DOHH2 (cell line): ENCODE measurements around the gene EZR.

Experiments
- H3F3A ChIP-seq: fragments of 200-600 bp; sonication (generic), shearing (Covaris generic); 2 replicates; pipeline ENCODE4 v1.6.0; 2016; ENCODE audit warnings: antibody characterized with exemption, mild to moderate bottlenecking; ENCODE audit not compliant: control insufficient read depth, insufficient read depth
- H3K27ac ChIP-seq: fragments of 200-600 bp; sonication (generic); 2 replicates; pipeline ENCODE4 v1.5.1; 2014; ENCODE audit warnings: low read depth, mild to moderate bottlenecking, low read length, moderate library complexity
- H3K27me3 ChIP-seq: fragments of 200-600 bp; sonication (generic); 2 replicates; pipeline ENCODE4 v1.6.1; 2014; ENCODE audit warnings: mild to moderate bottlenecking, low read length, mixed read lengths; ENCODE audit not compliant: control insufficient read depth
- H3K36me3 ChIP-seq: fragments of 200-600 bp; sonication (generic); 2 replicates; pipeline ENCODE4 v1.6.1; 2014; ENCODE audit warnings: mild to moderate bottlenecking, low read length, moderate library complexity, mixed read lengths; ENCODE audit not compliant: control insufficient read depth
- H3K4me1 ChIP-seq: fragments of 200-600 bp; sonication (generic); 2 replicates; pipeline ENCODE4 v1.6.1; 2014; ENCODE audit warnings: mild to moderate bottlenecking, low read length, mixed read lengths; ENCODE audit not compliant: control insufficient read depth
- H3K4me2 ChIP-seq: fragments of 200-600 bp; sonication (generic); 2 replicates; pipeline ENCODE4 v1.6.0; 2014; ENCODE audit warnings: mild to moderate bottlenecking, low read length, moderate library complexity
- H3K4me3 ChIP-seq: fragments of 200-600 bp; sonication (generic); 2 replicates; pipeline ENCODE4 v1.5.1; 2014; ENCODE audit warnings: mild to moderate bottlenecking, low read length, mixed read lengths
- H3K79me2 ChIP-seq: fragments of 200-600 bp; sonication (generic); 2 replicates; pipeline ENCODE4 v1.6.1; 2014; ENCODE audit warnings: mild to moderate bottlenecking, low read length, mixed read lengths; ENCODE audit not compliant: control insufficient read depth
- H3K9me2 ChIP-seq: fragments of 200-600 bp; sonication (generic); replicated peaks from 2 replicates; pipeline ENCODE4 v1.6.1; 2014; ENCODE audit warnings: mild to moderate bottlenecking, low read length, mixed read lengths; ENCODE audit not compliant: control insufficient read depth
- H3K9me3 ChIP-seq: fragments of 200-600 bp; sonication (generic); 2 replicates; pipeline ENCODE4 v1.6.1; 2014; ENCODE audit warnings: antibody characterized with exemption, low read length, mixed read lengths; ENCODE audit not compliant: control insufficient read depth, insufficient read depth
- H4K20me1 ChIP-seq: fragments of 200-600 bp; sonication (generic); 2 replicates; pipeline ENCODE4 v1.6.0; 2014; ENCODE audit warnings: low read depth, mild to moderate bottlenecking, antibody characterized with exemption, low read length, moderate library complexity; ENCODE audit not compliant: control insufficient read depth, insufficient read depth
- CTCF ChIP-seq: fragments of 200-600 bp; sonication (generic); IDR thresholded peaks from one replicate; pipeline ENCODE4 v1.5.1; 2014; ENCODE audit warnings: antibody characterized with exemption, mild to moderate bottlenecking, low read depth, low read length; ENCODE audit not compliant: poor library complexity, severe bottlenecking
- EZH2phosphoT487 ChIP-seq: fragments of 200-600 bp; sonication (generic); IDR thresholded peaks from 2 replicates; pipeline ENCODE4 v1.6.1; 2017; ENCODE audit warnings: borderline replicate concordance, mild to moderate bottlenecking, antibody characterized with exemption, low read length, moderate library complexity, mixed read lengths

Gene EZR

GRCh38 chr6:158785036-158785435 is 34.1 kb downstream of the EZR start:
- no peak overlapping the region for H3K27ac ChIP-seq
- no peak overlapping the region for H3K4me2 ChIP-seq
- H3K27me3 ChIP-seq = no peaks in the 10 kb centered on the region
- H3K4me3 ChIP-seq = no peak overlapping the region
- TF ChIP-seq CTCF = no peak
- TF ChIP-seq EZH2phosphoT487 = no peak
- H3K4me1 ChIP-seq = 0 out of 2 replicates have a peak, but pooled peaks cover 5% of the 10 kb centered on the region
- peaks cover 35% of the 10 kb centered on the region for H3F3A ChIP-seq
- no peaks in the 10 kb centered on the region for H3K9me3 ChIP-seq
- peaks cover 100% of the 10 kb centered on the region for H3K36me3 ChIP-seq
- H3K9me2 ChIP-seq = no peaks in the 10 kb centered on the region
- peaks cover 100% of the 10 kb centered on the region for H3K79me2 ChIP-seq
- peaks cover 62% of the 10 kb centered on the region for H4K20me1 ChIP-seq

DNA sequence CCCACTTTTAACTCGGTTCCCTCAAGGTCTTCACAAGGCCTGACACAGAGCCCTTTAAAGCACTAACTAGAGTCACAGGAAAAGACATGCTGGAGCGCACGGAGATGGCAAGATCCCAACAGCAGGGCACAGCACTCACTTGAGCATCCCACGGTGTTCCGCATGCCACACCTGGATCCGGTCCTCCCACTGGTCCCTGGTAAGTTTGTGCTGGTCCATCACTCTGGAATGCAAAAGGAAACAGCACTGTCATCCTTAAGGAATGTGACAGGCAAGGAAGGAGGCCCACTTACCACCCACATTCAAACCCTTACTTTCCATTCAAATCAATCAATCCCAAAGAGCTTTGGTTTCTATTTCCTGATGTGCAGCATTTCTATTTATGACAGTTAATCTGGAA is 34.7 kb downstream of the EZR start:
- Histone ChIP-seq H3K27ac (no peak overlapping the region), H3K4me2 (no peak overlapping the region), H3K27me3 (no peaks in the 10 kb centered on the region), H3F3A (peaks cover 32% of the 10 kb centered on the region), H3K9me2 (no peaks in the 10 kb centered on the region), H3K4me3 (no peak overlapping the region), H3K36me3 (peaks cover 100% of the 10 kb centered on the region), H3K4me1 (0 out of 2 replicates have a peak, but pooled peaks cover under 1% of the 10 kb centered on the region), H4K20me1 (peaks cover 56% of the 10 kb centered on the region), H3K9me3 (no peaks in the 10 kb centered on the region), H3K79me2 (peaks cover 99% of the 10 kb centered on the region)
- TF ChIP-seq CTCF (no peak), EZH2phosphoT487 (no peak)

DNA sequence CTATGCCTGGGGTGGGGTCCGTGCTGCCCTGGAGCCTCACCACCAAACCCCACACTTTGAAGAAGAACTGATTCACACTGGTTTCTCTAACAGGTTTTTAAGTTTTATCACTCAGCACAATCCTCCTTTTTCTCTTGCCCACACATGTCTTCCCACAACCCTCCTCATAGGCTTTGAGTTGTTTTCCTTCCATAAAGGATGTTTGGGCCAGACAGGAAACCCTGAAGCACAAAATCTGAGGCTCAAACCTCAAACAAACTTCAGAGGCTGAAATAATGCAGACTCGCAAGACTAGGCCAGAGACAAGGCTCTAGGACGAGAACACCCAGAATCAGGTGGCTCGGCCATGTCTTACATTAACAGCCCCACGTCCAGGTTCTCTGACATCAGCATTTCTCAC is 35.3 kb downstream of the EZR start:
- Histone ChIP-seq H3K27ac (no peak overlapping the region), H3K9me2 (no peaks in the 10 kb centered on the region), H3K4me3 (no peak overlapping the region), H3K36me3 (peaks cover 98% of the 10 kb centered on the region), H4K20me1 (peaks cover 55% of the 10 kb centered on the region), H3K27me3 (no peaks in the 10 kb centered on the region), H3K4me2 (no peak overlapping the region), H3K4me1 (no peaks in the 10 kb centered on the region), H3F3A (peaks cover 31% of the 10 kb centered on the region), H3K9me3 (no peaks in the 10 kb centered on the region), H3K79me2 (peaks cover 97% of the 10 kb centered on the region)
- TF ChIP-seq EZH2phosphoT487 = no peak
- no peak for TF ChIP-seq CTCF

- no peaks in the 10 kb centered on the region for H3K4me1 ChIP-seq
- peaks cover 98% of the 10 kb centered on the region for H3K36me3 ChIP-seq
Observed at GRCh38 chr6:158783167-158783450, 36.1 kb downstream of the EZR start.

More at GRCh38 chr6:158783167-158783450, 36.1 kb downstream of the EZR start:
- TF ChIP-seq CTCF = no peak
- TF ChIP-seq EZH2phosphoT487 = no peak
- Histone ChIP-seq H3K79me2 (peaks cover 97% of the 10 kb centered on the region), H3K27me3 (no peaks in the 10 kb centered on the region), H3K9me2 (no peaks in the 10 kb centered on the region), H4K20me1 (peaks cover 61% of the 10 kb centered on the region), H3K4me2 (no peak overlapping the region), H3K9me3 (no peaks in the 10 kb centered on the region), H3K27ac (no peak overlapping the region), H3F3A (peaks cover 36% of the 10 kb centered on the region), H3K4me3 (no peak overlapping the region)
